SK-N-SH (cell line): ENCODE data around the gene C20orf204. TPM values are rescaled to one million over a fixed set of nuclear protein-coding genes. Genes with fewer than 3 reads are reported as not detected.

Experiments
- CTCF ChIA-PET: fragments of 300-600, 350-600 bp; formaldehyde crosslinking; extraction: SDS; loops from one replicate; lab custom pipeline; 2021; lab: Yijun Ruan, JAX
- POLR2A ChIA-PET: fragments of 350-600 bp; sonication (Branson Sonifier 250); formaldehyde crosslinking; extraction: SDS; loops from one replicate; lab custom pipeline; 2020; ENCODE audit warnings: antibody characterized with exemption, inconsistent platforms; lab: Yijun Ruan, JAX
- DNase-seq: peaks from one replicate; pipeline ENCODE4 v3.0.0; 2012
- H2AFZ ChIP-seq: fragments of 200-600 bp; sonication (generic); 2 replicates; pipeline ENCODE4 v1.8.1; 2016; ENCODE audit warnings: antibody characterized with exemption, mild to moderate bottlenecking, low read depth
- H3F3A ChIP-seq: fragments of 200-600 bp; sonication (generic); replicated peaks from 2 replicates; pipeline ENCODE3; 2016; ENCODE audit warnings: antibody characterized with exemption, mild to moderate bottlenecking; ENCODE audit not compliant: insufficient read depth
- H3K27ac ChIP-seq, 2 experiments: fragments of 200-500 bp in 1 of 2; fragments of 200-600 bp in 1 of 2; sonication (Bioruptor generic) in 1 of 2; sonication (generic), shearing (Covaris generic) in 1 of 2; 2 replicates each; pipeline versions ENCODE4 v1.5.1 to v1.6.1; 2014 to 2016; ENCODE audit warnings: low read depth in 2 of 2, inconsistent platforms in 1 of 2, low read length in 1 of 2, mild to moderate bottlenecking in 1 of 2, mixed read lengths in 1 of 2
- H3K27me3 ChIP-seq: fragments of 200-600 bp; sonication (generic), shearing (Covaris generic); 2 replicates; pipeline ENCODE4 v1.6.1; 2016; ENCODE audit warnings: mixed run types; ENCODE audit not compliant: insufficient read depth
- H3K36me3 ChIP-seq, 2 experiments: fragments of 200-500 bp in 1 of 2; fragments of 200-600 bp in 1 of 2; sonication (Bioruptor generic) in 1 of 2; sonication (generic) in 1 of 2; replicated peaks in 1 of 2; 2 replicates each; pipeline versions ENCODE3 to v1.5.1; 2014 to 2016; ENCODE audit warnings: low read length in 1 of 2, mild to moderate bottlenecking in 1 of 2; ENCODE audit not compliant: insufficient read depth in 2 of 2, control insufficient read depth in 1 of 2
- H3K4me1 ChIP-seq, 2 experiments: fragments of 200-500 bp in 1 of 2; fragments of 200-600 bp in 1 of 2; sonication (Bioruptor generic) in 1 of 2; sonication (generic), shearing (Covaris generic) in 1 of 2; 2 replicates each; pipeline versions ENCODE4 v1.5.1 to v1.6.1; 2014 to 2016; ENCODE audit warnings: low read depth in 1 of 2, low read length in 1 of 2, mixed run types in 1 of 2; ENCODE audit not compliant: insufficient read depth in 2 of 2, control insufficient read depth in 1 of 2
- H3K4me2 ChIP-seq: fragments of 200-600 bp; sonication (generic), shearing (Covaris generic); 2 replicates; pipeline ENCODE4 v1.6.1; 2017; ENCODE audit warnings: mixed run types
- H3K4me3 ChIP-seq, 2 experiments: fragments of 200-500 bp in 1 of 2; fragments of 200-600 bp in 1 of 2; sonication (Bioruptor generic) in 1 of 2; sonication (generic), shearing (Covaris generic) in 1 of 2; 2 replicates each; pipeline versions ENCODE4 v1.5.1 to v1.8.1; 2014 to 2016; ENCODE audit warnings: low read depth in 2 of 2, inconsistent platforms in 1 of 2, low read length in 1 of 2, mild to moderate bottlenecking in 1 of 2, mixed read lengths in 1 of 2, moderate library complexity in 1 of 2
- H3K79me2 ChIP-seq: fragments of 200-600 bp; sonication (generic); 2 replicates; pipeline ENCODE4 v1.8.1; 2017; ENCODE audit warnings: mild to moderate bottlenecking; ENCODE audit not compliant: insufficient read depth
- H3K9ac ChIP-seq: fragments of 200-600 bp; sonication (generic); 2 replicates; pipeline ENCODE4 v1.6.1; 2017; ENCODE audit warnings: mixed run types
- H3K9me2 ChIP-seq: fragments of 200-600 bp; sonication (generic); 2 replicates; pipeline ENCODE4 v1.6.1; 2017; ENCODE audit warnings: mixed run types
- H3K9me3 ChIP-seq: fragments of 200-600 bp; sonication (generic); 2 replicates; pipeline ENCODE4 v1.6.1; 2017; ENCODE audit warnings: mixed run types, mild to moderate bottlenecking, moderate library complexity
- H4K20me1 ChIP-seq: fragments of 200-600 bp; sonication (generic); 2 replicates; pipeline ENCODE4 v1.6.1; 2017; ENCODE audit warnings: mild to moderate bottlenecking, mixed run types; ENCODE audit not compliant: insufficient read depth
- EZH2phosphoT487 ChIP-seq: fragments of 200-600 bp; sonication (generic); IDR thresholded peaks from 2 replicates; pipeline ENCODE4 v1.6.1; 2017; ENCODE audit warnings: low read depth, mixed run types, mild to moderate bottlenecking, antibody characterized with exemption, moderate library complexity, borderline replicate concordance
- GABPA ChIP-seq: IDR thresholded peaks from 2 replicates; pipeline ENCODE4 v1.4.0; 2012; ENCODE audit warnings: low read depth, mild to moderate bottlenecking
- GATA2 ChIP-seq: sonication (generic); formaldehyde crosslinking; IDR thresholded peaks from 2 replicates; pipeline ENCODE4 v1.5.0; 2020; ENCODE audit warnings: mild to moderate bottlenecking, missing genetic modification reagents
- JUND ChIP-seq: IDR thresholded peaks from 2 replicates; pipeline ENCODE4 v1.4.0; 2012
- MXI1 ChIP-seq: IDR thresholded peaks from 2 replicates; pipeline ENCODE4 v1.6.1; 2012; ENCODE audit warnings: mild to moderate bottlenecking, low read depth, low read length, improper control_type of control experiment
- NRF1 ChIP-seq: IDR thresholded peaks from 2 replicates; pipeline ENCODE4 v1.6.1; 2012; ENCODE audit warnings: low read depth, mild to moderate bottlenecking, low read length
- PBX3 ChIP-seq: IDR thresholded peaks from 2 replicates; pipeline ENCODE4; 2012
- REST ChIP-seq: IDR thresholded peaks from 2 replicates; pipeline ENCODE4 v1.6.1; 2012; ENCODE audit warnings: mild to moderate bottlenecking, low read depth, low read length, moderate library complexity
- RXRA ChIP-seq: IDR thresholded peaks from 2 replicates; pipeline ENCODE4 v1.4.0; 2012; ENCODE audit warnings: low read depth, mild to moderate bottlenecking, borderline replicate concordance
- SIN3A ChIP-seq: IDR thresholded peaks from 2 replicates; pipeline ENCODE4 v1.6.1; 2012; ENCODE audit warnings: low read depth, mild to moderate bottlenecking, low read length, moderate library complexity, borderline replicate concordance
- SMC3 ChIP-seq: IDR thresholded peaks from 2 replicates; pipeline ENCODE4 v1.6.1; 2012; ENCODE audit warnings: low read depth, low read length, improper control_type of control experiment
- TAF1 ChIP-seq: IDR thresholded peaks from 2 replicates; pipeline ENCODE4 v1.6.1; 2012; ENCODE audit warnings: low read depth, mild to moderate bottlenecking, low read length, moderate library complexity, borderline replicate concordance
- TCF12 ChIP-seq: IDR thresholded peaks from 2 replicates; pipeline ENCODE4 v1.4.0; 2012
- USF2 ChIP-seq: fragments of 150-350 bp; IDR thresholded peaks from 2 replicates; pipeline ENCODE4 v1.6.1; 2017; ENCODE audit warnings: antibody characterized with exemption, low read length, low read depth, borderline replicate concordance
- WGBS: methylation state at CpG from one replicate; pipeline ENCODE4 v1.1.6; 2017; ENCODE audit warnings: low lambda C conversion rate; 5-methylcytosine and 5-hydroxymethylcytosine counted together
- polyA plus RNA-seq, 3 experiments: library from polyadenylated mRNA; depleted of rRNA; stranded (reverse); fragments of >200 nt; gene quantifications; 2 replicates each; pipeline ENCODE4 v1.2.3, GENCODE V29; 2012

The C20orf204 gene
- polyA plus RNA-seq, 1 of the 3 experiments (the other 2 are of a cell fraction) = 0.21 TPM

GRCh38 chr20:64033981-64034493 is 1.9 kb upstream of the C20orf204 start:
- Histone ChIP-seq H3K27ac (no peak overlapping the region), H3F3A (no peaks in the 10 kb centered on the region), H3K4me2 (no peak overlapping the region), H3K4me3 (no peak overlapping the region), H4K20me1 (0 out of 2 replicates have a peak, but pooled peaks cover 10% of the 10 kb centered on the region), H3K36me3 (peaks cover 3 to 46% of the 10 kb centered on the region in 2 experiments), H3K9me3 (no peaks in the 10 kb centered on the region), H3K79me2 (no peaks in the 10 kb centered on the region), H2AFZ (no peak overlapping the region), H3K27me3 (no peaks in the 10 kb centered on the region), H3K9me2 (no peaks in the 10 kb centered on the region), H3K9ac (no peak overlapping the region), H3K4me1 (no peaks in the 10 kb centered on the region; a peak in 1 of 4 replicates)
- TF ChIP-seq JUND (no peak), USF2 (no peak), TCF12 (no peak), GABPA (no peak), TAF1 (no peak), GATA2 (no peak), RXRA (no peak), MXI1 (no peak), NRF1 (no peak), REST (no peak), SIN3A (no peak), EZH2phosphoT487 (no peak), SMC3 (no peak), PBX3 (no peak)
- WGBS = 95% methylated on average over 4 of the region's 11 CpGs
- POLR2A ChIA-PET = no interaction called here
- CTCF ChIA-PET = interaction anchor here (1.1 kb wide), 2 partner anchors 53 to 60 kb away, joined by 3 to 5 read pairs; partner anchors contain the start of gene PRPF6
- no peak for DNase-seq
